ENCODE results near the gene PPME1.
A peak's percentile ranks its signal among the peaks of the same experiment; 100 is the strongest.
"Not testable (repeated sequence)": the region's sequence is repeated elsewhere in the genome, so short reads cannot be mapped to it uniquely, and the experiment has no call there.

PPME1 gene

GRCh38 chr11:74134661-74135060, 36.4 kb upstream of the PPME1 start:
- CTCF ChIA-PET: interaction anchor here (1.2 to 1.7 kb wide), 3 partner anchors 12 to 171 kb away, joined by 3 to 4 read pairs (median 3); no protein-coding TSS in a partner anchor
- no peak for TF ChIP-seq CTCF (IDR thresholded peaks at IDR 0.05; ENCODE audit: insufficient read depth, low read length, missing control alignments)
- POLR2A ChIA-PET: interaction anchor here (0.6 kb wide), 1 partner anchor 164 kb away, joined by 3 read pairs; no protein-coding TSS in a partner anchor

GRCh38 chr11:74135127-74135840, 35.8 kb upstream of the PPME1 start:
- TF ChIP-seq CTCF (IDR thresholded peaks at IDR 0.05; ENCODE audit: insufficient read depth, low read length, missing control alignments): no peak
- no peak overlapping the region for H3K4me3 ChIP-seq (ENCODE audit: low read depth, low read length)
- ChIA-PET CTCF (interaction anchor here (1.2 to 1.7 kb wide), 5 partner anchors 8 to 171 kb away, joined by 3 to 4 read pairs (median 3); no protein-coding TSS in a partner anchor), POLR2A (no interaction called here)
- DNase-seq (ENCODE audit: low read depth, low spot score): no peak

More at GRCh38 chr11:74134661-74135060, 36.4 kb upstream of the PPME1 start:
- no peak for DNase-seq (ENCODE audit: low read depth, low spot score)
- no peak overlapping the region for H3K4me3 ChIP-seq (ENCODE audit: low read depth, low read length)

- ChIA-PET POLR2A (interaction anchor here (0.6 to 1.2 kb wide), 2 partner anchors 15 to 97 kb away, joined by 3 to 4 read pairs; no protein-coding TSS in a partner anchor), CTCF (no interaction called here)
- DNase-seq (ENCODE audit: low read depth, low spot score): no peak
Observed at GRCh38 chr11:74138021-74138420, 33.1 kb upstream of the PPME1 start.

GRCh38 chr11:74138572-74138971, 32.5 kb upstream of the PPME1 start:
- peak; percentile 95 for DNase-seq (ENCODE audit: low read depth, low spot score)
- ChIA-PET CTCF (no interaction called here), POLR2A (interaction anchor here (0.6 to 1.2 kb wide), 2 partner anchors 16 to 96 kb away, joined by 3 to 4 read pairs; no protein-coding TSS in a partner anchor)
- TF ChIP-seq CTCF (IDR thresholded peaks at IDR 0.05; ENCODE audit: insufficient read depth, low read length, missing control alignments): no peak
- H3K4me3 ChIP-seq (ENCODE audit: low read depth, low read length): no peak overlapping the region

More at GRCh38 chr11:74138021-74138420, 33.1 kb upstream of the PPME1 start:
- no peak overlapping the region for H3K4me3 ChIP-seq (ENCODE audit: low read depth, low read length)
- TF ChIP-seq CTCF (IDR thresholded peaks at IDR 0.05; ENCODE audit: insufficient read depth, low read length, missing control alignments): no peak

GRCh38 chr11:74139151-74139918, 31.8 kb upstream of the PPME1 start:
- TF ChIP-seq CTCF (IDR thresholded peaks at IDR 0.05; ENCODE audit: insufficient read depth, low read length, missing control alignments): no peak
- H3K4me3 ChIP-seq (ENCODE audit: low read depth, low read length): no peak overlapping the region
- CTCF ChIA-PET: no interaction called here
- no peak for DNase-seq (ENCODE audit: low read depth, low spot score)
- POLR2A ChIA-PET: interaction anchor here (1.2 kb wide), 1 partner anchor 16 kb away, joined by 3 read pairs; no protein-coding TSS in a partner anchor

GRCh38 chr11:74139919-74140431, 31.1 kb upstream of the PPME1 start:
- POLR2A ChIA-PET, CTCF ChIA-PET: not testable (repeated sequence)

More at GRCh38 chr11:74139919-74140431, 31.1 kb upstream of the PPME1 start:
- not testable (repeated sequence) for H3K4me3 ChIP-seq (ENCODE audit: low read depth, low read length); DNase-seq (ENCODE audit: low read depth, low spot score)

All from AG04449 (cell line).